Psoas muscle (tissue), 8 donors: ENCODE data around the gene ARL2BP. TPM values are rescaled to one million over a fixed set of nuclear protein-coding genes. Genes with fewer than 3 reads are reported as not detected.

Experiments used
- ATAC-seq, 4 donors: fragments of 200-7000 bp; cut with Tn5 transposase; one replicate each; pipeline ENCODE4 v1.9.1; 2020; ENCODE audit warnings: moderate library complexity in 3 of 4, mild to moderate bottlenecking in 2 of 4
- DNase-seq, 2 donors: peaks; one replicate each; pipeline ENCODE4 v3.0.0-alpha.2; 2020
- H3K27ac ChIP-seq: fragments of 200-600 bp; one replicate; pipeline ENCODE4 v1.8.0; 2022
- H3K27me3 ChIP-seq, 3 donors: fragments of 200-600 bp in 1 of 3; one replicate each; pipeline versions ENCODE4 v1.6.1 to v1.8.0; 2013 to 2022; ENCODE audit warnings: low read length in 2 of 3, mild to moderate bottlenecking in 2 of 3, moderate library complexity in 1 of 3; ENCODE audit not compliant: insufficient read depth in 3 of 3
- H3K36me3 ChIP-seq, 2 donors: fragments of 200-600 bp in 1 of 2; one replicate each; pipeline versions ENCODE4 v1.6.1 to v1.8.0; 2013 to 2022; ENCODE audit warnings: low read depth in 1 of 2, mild to moderate bottlenecking in 1 of 2, moderate library complexity in 1 of 2; ENCODE audit not compliant: insufficient read depth in 1 of 2
- H3K4me1 ChIP-seq: fragments of 200-600 bp; one replicate; pipeline ENCODE4 v1.8.0; 2022
- H3K4me3 ChIP-seq: fragments of 200-600 bp; one replicate; pipeline ENCODE4 v1.8.0; 2022; ENCODE audit warnings: mild to moderate bottlenecking
- H3K9me3 ChIP-seq: fragments of 200-600 bp; one replicate; pipeline ENCODE4 v1.8.0; 2022
- WGBS, 3 donors: extraction: QIAGEN DNeasy Blood & Tissue Kit; methylation state at CpG; one replicate each; pipeline versions ENCODE4 v1.1.6 to v1.1.7; 2013; 5-methylcytosine and 5-hydroxymethylcytosine counted together
- intact Hi-C, 2 donors: fragments of 100-400 bp; cut with DNase I; formaldehyde crosslinking; loops; one replicate each; pipeline versions ENCODE4 v1.11.0 to v1.14.2; 2022
- polyA plus RNA-seq, 3 donors: library from polyadenylated mRNA; stranded (reverse); fragments of 200-250 nt; gene quantifications; one replicate each; pipeline ENCODE4 v1.2.3, GENCODE V29; 2013
- total RNA-seq, 4 donors: library from RNA; stranded (reverse); fragmentation: NEBNext Ultra II Directional in 2 of 4; extraction: Animal tissue kit (Norgen Biotek cat#: 25700) in 2 of 4; gene quantifications; one replicate each; pipeline versions ENCODE4 v1.2.1 to v1.2.4, GENCODE V29; 2021 to 2023
- TF ChIP-seq, protein P1 (sequence below): fragments of 200-600 bp; IDR thresholded peaks from one replicate; pipeline ENCODE4 v1.8.0; 2022; ENCODE audit warnings: antibody characterized with exemption
- donor health status: healthy with polysubstance abuse.
- donor health status: DM: no; HTN: no; CAD: no; lungs with moderate emphysema.
- donor health status: Bipolar disorder and iron deficiency.
- donor health status: healthy.
- donor health status: DM: yes; HTN: yes; CAD: no.
- donor health status: DM: no; HTN: no; CAD: no.
- donor health status: DM: no; HTN: no; CAD: no.
- donor health status: DM: yes; HTN: yes; CAD: no.

The ARL2BP gene
- total and polyA plus RNA-seq, 7 donors: 25.2 to 88.3 (median 39.9) TPM

DNA sequence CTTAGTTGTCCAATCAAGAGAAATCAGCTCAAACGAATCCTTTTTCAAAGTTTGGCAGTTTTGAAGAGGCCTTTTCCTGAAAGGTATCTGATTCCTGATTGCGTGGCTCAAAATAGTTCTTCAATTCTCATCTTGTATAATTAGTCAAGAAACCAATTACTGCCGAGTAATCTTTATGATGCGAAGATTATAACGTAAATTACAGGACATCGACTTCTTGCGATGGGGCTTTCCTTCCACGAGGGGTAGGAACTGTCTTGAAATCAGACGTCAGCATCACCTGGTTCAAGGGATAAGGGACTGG, 644 bp upstream of the ARL2BP start:
- 8 to 12% (median 10%) methylated on average over 9 of the region's 9 CpGs for WGBS, 3 donors
- Histone ChIP-seq H3K4me1 (peaks cover 8% of the 10 kb centered on the region), H3K27ac (peak overlapping the region; percentile 87), H3K9me3 (no peaks in the 10 kb centered on the region), H3K4me3 (peak overlapping the region; percentile 87), H3K27me3 (no peaks in the 10 kb centered on the region), H3K36me3 (peaks cover 3 to 45% of the 10 kb centered on the region in 2 donors)
- intact Hi-C loops: loop anchor here (5.0 kb wide), 1 partner anchor 57 kb away; the partner anchor contains the start of genes PSME3IP1 (in 2 of the 2) and RSPRY1 (in 2 of the 2)
- peak; percentile 4 to 47 (median 12) for ATAC-seq
- TF ChIP-seq, protein P1, sequence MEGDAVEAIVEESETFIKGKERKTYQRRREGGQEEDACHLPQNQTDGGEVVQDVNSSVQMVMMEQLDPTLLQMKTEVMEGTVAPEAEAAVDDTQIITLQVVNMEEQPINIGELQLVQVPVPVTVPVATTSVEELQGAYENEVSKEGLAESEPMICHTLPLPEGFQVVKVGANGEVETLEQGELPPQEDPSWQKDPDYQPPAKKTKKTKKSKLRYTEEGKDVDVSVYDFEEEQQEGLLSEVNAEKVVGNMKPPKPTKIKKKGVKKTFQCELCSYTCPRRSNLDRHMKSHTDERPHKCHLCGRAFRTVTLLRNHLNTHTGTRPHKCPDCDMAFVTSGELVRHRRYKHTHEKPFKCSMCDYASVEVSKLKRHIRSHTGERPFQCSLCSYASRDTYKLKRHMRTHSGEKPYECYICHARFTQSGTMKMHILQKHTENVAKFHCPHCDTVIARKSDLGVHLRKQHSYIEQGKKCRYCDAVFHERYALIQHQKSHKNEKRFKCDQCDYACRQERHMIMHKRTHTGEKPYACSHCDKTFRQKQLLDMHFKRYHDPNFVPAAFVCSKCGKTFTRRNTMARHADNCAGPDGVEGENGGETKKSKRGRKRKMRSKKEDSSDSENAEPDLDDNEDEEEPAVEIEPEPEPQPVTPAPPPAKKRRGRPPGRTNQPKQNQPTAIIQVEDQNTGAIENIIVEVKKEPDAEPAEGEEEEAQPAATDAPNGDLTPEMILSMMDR: no peak
- DNase-seq: no peak

DNA sequence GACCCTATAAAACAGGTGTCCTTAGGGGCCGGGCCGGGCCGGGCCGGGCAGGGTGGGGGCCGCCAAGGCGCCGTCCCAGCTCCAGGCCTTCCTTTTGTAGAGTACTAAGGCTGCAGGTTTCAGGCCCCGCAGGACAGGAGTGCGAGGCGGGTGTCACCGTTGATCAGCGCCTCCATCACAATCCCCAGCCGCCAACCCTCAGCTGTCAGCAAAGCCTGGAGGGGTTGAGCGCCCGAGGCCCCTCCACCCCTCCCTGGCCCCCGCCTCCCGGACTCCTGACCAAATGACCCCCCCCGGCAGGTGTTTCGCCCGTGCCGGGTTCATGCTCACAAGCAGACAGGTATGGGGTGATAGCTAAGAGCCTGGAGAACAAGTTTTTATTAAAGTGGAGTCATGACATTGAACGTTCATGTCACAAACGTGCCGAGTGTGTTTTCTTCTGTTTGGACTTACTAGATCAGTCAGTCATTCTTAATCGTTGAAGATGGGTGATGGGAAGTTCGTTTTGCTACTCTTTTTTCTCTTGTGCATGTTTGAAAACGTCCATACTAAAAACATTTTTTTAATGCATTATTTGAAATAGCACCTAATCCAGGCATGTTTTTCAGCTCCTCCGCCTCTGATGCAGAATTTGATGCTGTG, 534 bp downstream of the ARL2BP start:
- Histone ChIP-seq H3K27me3 (no peaks in the 10 kb centered on the region), H3K4me3 (peak overlapping the region; percentile 87), H3K4me1 (peaks cover 8% of the 10 kb centered on the region), H3K36me3 (peaks cover 3 to 46% of the 10 kb centered on the region in 2 donors), H3K27ac (peak overlapping the region; percentile 87), H3K9me3 (no peaks in the 10 kb centered on the region)
- intact Hi-C loops: loop anchor here in 1 of 2 donors (5.0 kb wide), 1 partner anchor 52 kb away; no protein-coding TSS in a partner anchor
- TF ChIP-seq, protein P1: no peak
- peak; percentile 42 to 57 (median 52) for ATAC-seq
- 3 to 7% (median 3%) methylated on average over 16 to 28 of the region's 28 CpGs for WGBS, 3 donors
- DNase-seq: peak in 1 of 2 donors; percentile 55

DNA sequence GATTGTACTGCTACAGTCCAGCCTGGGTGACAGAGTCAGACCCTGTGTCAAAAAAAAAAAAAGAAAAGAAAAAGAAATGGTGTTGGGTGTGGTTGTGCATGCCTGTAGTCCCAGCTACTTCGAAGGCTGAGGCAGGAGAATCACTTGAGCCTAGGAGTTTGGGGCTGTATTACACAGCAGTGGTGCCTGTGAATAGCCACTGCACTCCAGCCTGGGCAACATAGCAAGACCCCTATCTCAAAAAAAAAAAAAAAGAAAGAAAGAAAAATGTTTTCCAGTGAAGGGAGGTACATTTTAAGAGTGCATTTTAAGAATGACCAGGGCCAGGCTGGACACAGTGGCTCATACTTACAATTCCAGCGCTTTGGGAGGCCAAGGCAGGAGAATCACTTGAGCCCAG, 6.3 kb downstream of the ARL2BP start:
- H3K36me3 ChIP-seq: peaks cover 15 to 99% of the 10 kb centered on the region in 2 donors
- no peak overlapping the region for H3K4me3 ChIP-seq
- ATAC-seq (no peak), DNase-seq (no peak)
- no peaks in the 10 kb centered on the region for H3K27me3 ChIP-seq
- H3K27ac ChIP-seq: no peak overlapping the region
- peaks cover under 1% of the 10 kb centered on the region for H3K4me1 ChIP-seq
- H3K9me3 ChIP-seq: no peaks in the 10 kb centered on the region
- WGBS, 3 donors: 91 to 100% (median 95%) methylated on average over 2 of the region's 2 CpGs
- TF ChIP-seq, protein P1: no peak
- intact Hi-C loops: no loop called here

DNA sequence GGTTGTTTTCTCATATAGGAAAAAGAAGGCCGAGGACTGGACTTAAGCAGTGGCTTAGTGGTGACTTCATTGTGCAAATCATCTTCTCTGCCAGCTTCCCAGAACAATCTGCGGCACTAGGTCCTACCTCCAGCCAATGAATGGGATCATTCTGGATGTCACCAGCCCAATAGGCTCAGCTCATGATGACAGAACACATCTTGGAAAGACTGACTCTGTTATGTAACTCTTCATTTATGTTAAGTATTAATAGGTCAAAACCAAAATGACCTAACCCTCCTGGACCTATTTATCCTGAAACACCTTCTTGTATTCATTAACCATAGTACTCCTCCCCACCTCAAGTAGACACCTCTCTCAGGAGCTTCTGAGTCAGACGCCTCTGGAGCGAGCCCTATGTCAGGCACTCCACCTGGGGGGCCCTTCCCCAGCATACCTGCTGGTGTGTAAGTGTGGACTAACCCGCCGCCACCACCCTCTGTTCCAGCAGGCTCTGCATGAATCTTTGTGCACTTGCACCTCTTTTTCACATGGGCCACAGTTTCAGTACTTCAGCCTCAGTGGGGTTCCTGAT, 7.2 kb downstream of the ARL2BP start:
- H3K9me3 ChIP-seq: no peaks in the 10 kb centered on the region

More for the DNA sequence above, 7.2 kb downstream of the ARL2BP start:
- DNase-seq: no peak
- TF ChIP-seq, protein P1: no peak
- H3K36me3 ChIP-seq: peaks cover 15 to 96% of the 10 kb centered on the region in 2 donors
- H3K4me1 ChIP-seq: no peaks in the 10 kb centered on the region
- intact Hi-C loops: no loop called here
- H3K4me3 ChIP-seq: no peak overlapping the region
- no peaks in the 10 kb centered on the region for H3K27me3 ChIP-seq
- WGBS, 3 donors: 91% methylated on average over 6 of the region's 6 CpGs
- ATAC-seq: no peak
- no peak overlapping the region for H3K27ac ChIP-seq
